HEK293 (cell line): Measurements from ENCODE around the gene ZNF260.
A peak's percentile ranks its signal among the peaks of the same experiment; 100 is the strongest.

Experiments used
- EGR2 ChIP-seq: fragments of 450-650 bp; formaldehyde crosslinking; IDR thresholded peaks from 2 replicates; pipeline ENCODE4 v1.5.1; 2016; ENCODE audit warnings: low read depth, missing biosample characterization, missing genetic modification characterization
- GLIS1 ChIP-seq: fragments of 450-650 bp; formaldehyde crosslinking; IDR thresholded peaks from 2 replicates; pipeline ENCODE4 v1.5.1; 2016; ENCODE audit warnings: missing biosample characterization, missing genetic modification characterization
- PATZ1 ChIP-seq: fragments of 450-650 bp; formaldehyde crosslinking; IDR thresholded peaks from 2 replicates; pipeline ENCODE4 v1.5.1; 2016; ENCODE audit warnings: missing biosample characterization, missing genetic modification characterization
- RBAK ChIP-seq: fragments of 450-650 bp; formaldehyde crosslinking; IDR thresholded peaks from 2 replicates; pipeline ENCODE4 v1.5.1; 2016; ENCODE audit warnings: missing biosample characterization, missing genetic modification characterization
- REPIN1 ChIP-seq: fragments of 450-650 bp; formaldehyde crosslinking; IDR thresholded peaks from 2 replicates; pipeline ENCODE4 v1.5.1; 2017; ENCODE audit warnings: missing biosample characterization, missing genetic modification characterization, low read depth
- TRIM28 ChIP-seq: IDR thresholded peaks from 2 replicates; pipeline ENCODE4 v1.6.1; 2011; ENCODE audit warnings: low read length, control low read depth, borderline replicate concordance
- ZFHX2 ChIP-seq: fragments of 450-650 bp; formaldehyde crosslinking; conservative IDR thresholded peaks from 2 replicates; pipeline ENCODE4 v1.5.1; 2016; ENCODE audit warnings: missing biosample characterization, missing genetic modification characterization
- ZIC2 ChIP-seq: fragments of 450-650 bp; formaldehyde crosslinking; IDR thresholded peaks from 2 replicates; pipeline ENCODE4 v1.5.1; 2016; ENCODE audit warnings: missing biosample characterization, missing genetic modification characterization
- ZNF146 ChIP-seq: fragments of 450-650 bp; formaldehyde crosslinking; IDR thresholded peaks from 2 replicates; pipeline ENCODE4 v1.5.1; 2016; ENCODE audit warnings: missing biosample characterization, missing genetic modification characterization
- ZNF155 ChIP-seq: fragments of 450-650 bp; formaldehyde crosslinking; IDR thresholded peaks from 2 replicates; pipeline ENCODE4 v1.5.1; 2016; ENCODE audit warnings: missing biosample characterization, missing genetic modification characterization
- ZNF157 ChIP-seq: fragments of 450-650 bp; formaldehyde crosslinking; IDR thresholded peaks from 2 replicates; pipeline ENCODE4 v1.5.1; 2016; ENCODE audit warnings: missing biosample characterization, missing genetic modification characterization
- ZNF169 ChIP-seq: fragments of 450-650 bp; formaldehyde crosslinking; IDR thresholded peaks from 2 replicates; pipeline ENCODE4 v1.5.1; 2016; ENCODE audit warnings: missing biosample characterization, missing genetic modification characterization
- ZNF19 ChIP-seq: fragments of 450-650 bp; formaldehyde crosslinking; IDR thresholded peaks from 2 replicates; pipeline ENCODE4; 2016; ENCODE audit warnings: missing biosample characterization, missing genetic modification characterization, low read depth
- ZNF280D ChIP-seq: fragments of 450-650 bp; formaldehyde crosslinking; IDR thresholded peaks from 2 replicates; pipeline ENCODE4 v1.5.1; 2016; ENCODE audit warnings: missing biosample characterization, missing genetic modification characterization
- ZNF302 ChIP-seq: fragments of 450-650 bp; formaldehyde crosslinking; IDR thresholded peaks from 2 replicates; pipeline ENCODE4 v1.5.1; 2016; ENCODE audit warnings: missing biosample characterization, missing genetic modification characterization, low read depth
- ZNF391 ChIP-seq: fragments of 450-650 bp; formaldehyde crosslinking; IDR thresholded peaks from 2 replicates; pipeline ENCODE4 v1.5.1; 2016; ENCODE audit warnings: low read depth, missing biosample characterization, missing genetic modification characterization, borderline replicate concordance
- ZNF398 ChIP-seq: fragments of 450-650 bp; formaldehyde crosslinking; IDR thresholded peaks from 2 replicates; pipeline ENCODE4 v1.5.1; 2017; ENCODE audit warnings: missing biosample characterization, missing genetic modification characterization
- ZNF433 ChIP-seq: fragments of 450-650 bp; formaldehyde crosslinking; IDR thresholded peaks from 2 replicates; pipeline ENCODE4 v1.5.1; 2016; ENCODE audit warnings: missing biosample characterization, missing genetic modification characterization, low read depth
- ZNF473 ChIP-seq: fragments of 450-650 bp; formaldehyde crosslinking; IDR thresholded peaks from 2 replicates; pipeline ENCODE4 v1.5.1; 2017; ENCODE audit warnings: missing biosample characterization, missing genetic modification characterization
- ZNF501 ChIP-seq: fragments of 450-650 bp; formaldehyde crosslinking; IDR thresholded peaks from 2 replicates; pipeline ENCODE4 v1.5.1; 2016; ENCODE audit warnings: missing biosample characterization, missing genetic modification characterization
- ZNF561 ChIP-seq: fragments of 450-650 bp; IDR thresholded peaks from 2 replicates; pipeline ENCODE4 v1.5.1; 2018; ENCODE audit warnings: missing biosample characterization, missing genetic modification characterization, borderline replicate concordance
- ZNF610 ChIP-seq: fragments of 450-650 bp; formaldehyde crosslinking; IDR thresholded peaks from 2 replicates; pipeline ENCODE4 v1.5.1; 2016; ENCODE audit warnings: missing biosample characterization, missing genetic modification characterization, borderline replicate concordance
- ZNF645 ChIP-seq: fragments of 450-650 bp; formaldehyde crosslinking; IDR thresholded peaks from 2 replicates; pipeline ENCODE4; 2016; ENCODE audit warnings: missing biosample characterization, missing genetic modification characterization
- ZNF701 ChIP-seq: fragments of 450-650 bp; formaldehyde crosslinking; IDR thresholded peaks from 2 replicates; pipeline ENCODE4 v1.5.1; 2016; ENCODE audit warnings: missing biosample characterization, missing genetic modification characterization
- ZNF704 ChIP-seq: fragments of 450-650 bp; formaldehyde crosslinking; IDR thresholded peaks from 2 replicates; pipeline ENCODE4 v1.5.1; 2016; ENCODE audit warnings: missing biosample characterization, missing genetic modification characterization
- ZNF777 ChIP-seq: fragments of 450-650 bp; formaldehyde crosslinking; IDR thresholded peaks from 2 replicates; pipeline ENCODE4 v1.5.1; 2017; ENCODE audit warnings: missing biosample characterization, missing genetic modification characterization, borderline replicate concordance
- ZNF837 ChIP-seq: fragments of 450-650 bp; formaldehyde crosslinking; IDR thresholded peaks from 2 replicates; pipeline ENCODE4 v1.5.1; 2016; ENCODE audit warnings: missing biosample characterization, missing genetic modification characterization
- ZNF843 ChIP-seq: fragments of 450-650 bp; formaldehyde crosslinking; IDR thresholded peaks from 2 replicates; pipeline ENCODE4 v1.5.1; 2016; ENCODE audit warnings: missing biosample characterization, missing genetic modification characterization
- TF ChIP-seq, protein P1 (sequence below): fragments of 450-650 bp; formaldehyde crosslinking; IDR thresholded peaks from 2 replicates; pipeline ENCODE4 v1.5.0; 2017; ENCODE audit warnings: missing biosample characterization, missing genetic modification characterization, borderline replicate concordance

Gene ZNF260

DNA sequence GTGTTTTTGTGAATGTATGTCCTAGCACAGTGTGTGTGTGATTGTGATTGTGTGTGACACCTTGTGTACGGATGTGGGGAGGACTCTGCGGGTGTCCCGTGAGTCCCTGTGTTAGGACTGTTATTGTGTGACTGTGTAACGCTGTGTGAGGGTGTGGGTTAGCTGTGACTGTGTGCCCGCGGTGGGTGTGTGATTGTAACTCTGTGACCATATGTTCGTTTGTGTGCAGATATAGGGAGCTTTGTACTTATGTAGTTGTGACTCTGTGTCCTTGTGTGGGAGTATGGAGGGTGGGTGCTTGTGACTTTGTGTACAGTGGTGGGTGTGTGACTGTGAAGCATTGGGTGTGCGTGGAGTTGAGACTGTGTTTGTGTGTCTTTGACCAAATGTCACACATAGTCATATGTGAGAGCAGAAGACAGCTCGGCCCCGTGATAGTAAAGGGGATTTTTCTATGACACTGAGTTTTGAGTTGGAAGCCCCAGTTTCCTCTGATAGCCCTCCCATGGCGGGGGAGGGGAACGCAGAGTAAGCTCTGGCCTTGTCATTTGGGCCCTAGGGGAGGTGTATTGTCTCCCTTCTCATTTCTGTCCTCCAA is 949 bp upstream of the ZNF260 start (continued):
- TF ChIP-seq ZNF391 (tag by site-specific recombination), result peak; percentile 95; the same call in 1 of the 2 replicates
- TF ChIP-seq ZNF280D (tag by site-specific recombination), result peak; percentile 99
- no peak for TF ChIP-seq ZNF843 (tag by site-specific recombination)
- TF ChIP-seq ZNF302 (tag by site-specific recombination), result peak; percentile 93
- TF ChIP-seq ZFHX2 (tag by site-specific recombination), result peak; percentile 98
- TF ChIP-seq ZNF704, result no peak
- peak; percentile 70 for TF ChIP-seq ZNF146 (tag by site-specific recombination)
- TF ChIP-seq ZNF610 (tag by site-specific recombination), result peak; percentile 86
- 0 out of 2 replicates have a peak, but pooled peaks have one; percentile 88 for TF ChIP-seq REPIN1 (tag by site-specific recombination)
- peak; percentile 96 for TF ChIP-seq ZNF837
- TF ChIP-seq EGR2 (tag by site-specific recombination), result peak; percentile 98
- TF ChIP-seq ZNF155 (tag by site-specific recombination), result no peak; the same call in 1 of the 2 replicates
- peak; percentile 76 for TF ChIP-seq ZIC2
- TF ChIP-seq ZNF19 (tag by site-specific recombination), result no peak; the same call in 1 of the 2 replicates
- TF ChIP-seq RBAK (tag by site-specific recombination), result peak; percentile 91
- TF ChIP-seq PATZ1 (tag by site-specific recombination), result peak; percentile 93
- TF ChIP-seq ZNF701 (tag by site-specific recombination), result peak; percentile 94; the same call in 1 of the 2 replicates
- no peak for TF ChIP-seq ZNF561 (tag by site-specific recombination)
- peak; percentile 65 for TF ChIP-seq GLIS1 (tag by site-specific recombination)
- peak; percentile 95; the same call in 1 of the 2 replicates for TF ChIP-seq ZNF645 (tag by site-specific recombination)
- TF ChIP-seq, protein P1, sequence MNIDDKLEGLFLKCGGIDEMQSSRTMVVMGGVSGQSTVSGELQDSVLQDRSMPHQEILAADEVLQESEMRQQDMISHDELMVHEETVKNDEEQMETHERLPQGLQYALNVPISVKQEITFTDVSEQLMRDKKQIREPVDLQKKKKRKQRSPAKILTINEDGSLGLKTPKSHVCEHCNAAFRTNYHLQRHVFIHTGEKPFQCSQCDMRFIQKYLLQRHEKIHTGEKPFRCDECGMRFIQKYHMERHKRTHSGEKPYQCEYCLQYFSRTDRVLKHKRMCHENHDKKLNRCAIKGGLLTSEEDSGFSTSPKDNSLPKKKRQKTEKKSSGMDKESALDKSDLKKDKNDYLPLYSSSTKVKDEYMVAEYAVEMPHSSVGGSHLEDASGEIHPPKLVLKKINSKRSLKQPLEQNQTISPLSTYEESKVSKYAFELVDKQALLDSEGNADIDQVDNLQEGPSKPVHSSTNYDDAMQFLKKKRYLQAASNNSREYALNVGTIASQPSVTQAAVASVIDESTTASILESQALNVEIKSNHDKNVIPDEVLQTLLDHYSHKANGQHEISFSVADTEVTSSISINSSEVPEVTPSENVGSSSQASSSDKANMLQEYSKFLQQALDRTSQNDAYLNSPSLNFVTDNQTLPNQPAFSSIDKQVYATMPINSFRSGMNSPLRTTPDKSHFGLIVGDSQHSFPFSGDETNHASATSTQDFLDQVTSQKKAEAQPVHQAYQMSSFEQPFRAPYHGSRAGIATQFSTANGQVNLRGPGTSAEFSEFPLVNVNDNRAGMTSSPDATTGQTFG (tag by site-specific recombination), result no peak
- TF ChIP-seq ZNF433 (tag by site-specific recombination), result no peak
- TF ChIP-seq ZNF501, result peak; percentile 78; the same call in 1 of the 2 replicates
- TF ChIP-seq ZNF157, result peak; percentile 64
- TF ChIP-seq ZNF473 (tag by site-specific recombination), result peak; percentile 86; the same call in 1 of the 2 replicates
- peak; percentile 86; the same call in 1 of the 2 replicates for TF ChIP-seq ZNF777 (tag by site-specific recombination)
- TF ChIP-seq ZNF398 (tag by site-specific recombination), result no peak; the same call in 1 of the 2 replicates
- TF ChIP-seq ZNF169 (tag by site-specific recombination), result peak; percentile 94
- no peak for TF ChIP-seq TRIM28
